HG03565 (cell line): ENCODE data around the gene HDGFL2.
"Not testable (repeated sequence)": the region's sequence is repeated elsewhere in the genome, so short reads cannot be mapped to it uniquely, and the experiment has no call there.

Source experiments
- ATAC-seq: cut with Tn5 transposase; IDR thresholded peaks from one replicate; pipeline ENCODE4 v1.9.1; 2021; ENCODE audit warnings: mild to moderate bottlenecking, moderate library complexity; ENCODE audit not compliant: unreplicated experiment

HDGFL2 gene

DNA sequence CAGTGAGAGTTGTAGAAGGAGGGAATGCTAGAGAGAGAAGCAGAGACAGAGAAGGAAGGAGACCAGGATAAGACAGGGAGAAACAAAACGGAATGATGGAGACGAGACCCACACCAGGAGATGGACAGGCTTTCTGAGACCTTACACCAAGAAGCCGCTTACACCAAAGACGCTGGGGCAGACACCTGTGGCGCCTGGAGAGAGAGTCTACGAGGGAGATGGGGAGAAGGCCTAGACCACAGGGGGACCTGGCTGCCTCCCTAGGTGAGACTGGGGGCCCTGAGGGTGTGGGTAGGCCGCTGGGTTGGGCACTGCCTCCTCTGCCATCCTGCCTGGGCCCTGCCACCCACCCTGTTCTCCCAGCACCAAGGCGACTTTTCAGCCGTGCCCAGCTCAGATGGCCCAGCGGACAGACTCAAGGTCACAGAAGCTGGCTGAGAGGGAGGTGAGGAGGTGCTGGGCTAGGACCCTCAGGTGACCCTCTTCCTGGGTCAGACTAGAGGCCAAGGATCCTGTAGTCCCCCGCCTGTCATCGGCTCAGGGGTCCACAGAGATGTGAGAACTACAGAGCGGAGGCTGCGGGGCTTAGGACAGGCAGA lies 57.9 kb downstream of the HDGFL2 start:
- ATAC-seq, result no peak

DNA sequence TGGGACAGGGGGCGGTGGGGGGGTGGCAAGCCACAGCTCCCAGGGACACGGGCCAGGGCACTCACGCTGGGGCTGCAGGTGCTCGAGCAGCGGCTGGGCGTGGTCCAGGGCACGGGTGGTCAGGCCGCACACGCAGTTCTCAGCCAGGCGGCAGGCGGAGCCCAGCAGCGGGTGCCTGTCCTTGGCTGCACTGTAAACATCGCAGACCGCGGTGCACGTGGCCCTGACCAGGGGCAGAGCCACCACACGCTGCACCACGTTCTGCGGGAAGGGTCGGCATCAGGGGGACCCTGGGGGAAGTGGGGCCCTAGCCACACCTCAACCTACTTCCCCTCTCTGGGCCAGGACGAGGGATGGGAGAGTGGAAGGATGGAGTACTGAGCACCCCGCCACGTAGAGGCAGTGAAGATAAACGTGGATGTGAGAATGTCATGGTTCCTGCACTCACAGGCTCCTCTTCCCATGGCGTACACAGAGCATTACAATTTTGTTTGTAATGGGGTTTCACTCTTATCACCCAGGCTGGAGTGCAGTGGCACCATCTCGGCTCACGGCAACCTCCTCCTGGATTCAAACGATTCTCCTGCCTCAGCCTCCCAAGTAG lies 59.6 kb downstream of the HDGFL2 start:
- no peak for ATAC-seq

DNA sequence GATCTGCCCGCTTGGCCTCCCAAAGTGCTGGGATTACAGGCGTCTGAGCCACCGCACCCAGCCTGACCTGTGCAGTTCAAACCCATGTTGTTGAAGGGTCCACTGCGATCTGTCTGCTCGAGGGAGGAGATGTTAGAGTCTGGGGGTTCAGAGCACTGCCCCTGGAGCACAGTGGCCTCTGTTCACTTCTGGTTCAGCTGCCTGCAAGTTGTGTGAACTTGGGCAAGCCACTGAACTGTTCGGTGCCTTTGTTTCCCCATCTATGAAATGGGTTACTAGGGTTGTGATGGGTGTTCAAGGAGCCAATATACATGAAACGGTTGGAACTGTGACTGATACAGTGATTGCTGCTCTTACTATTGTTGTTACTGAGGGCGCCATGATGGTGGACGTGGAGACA lies 61.2 kb downstream of the HDGFL2 start:
- no peak for ATAC-seq

DNA sequence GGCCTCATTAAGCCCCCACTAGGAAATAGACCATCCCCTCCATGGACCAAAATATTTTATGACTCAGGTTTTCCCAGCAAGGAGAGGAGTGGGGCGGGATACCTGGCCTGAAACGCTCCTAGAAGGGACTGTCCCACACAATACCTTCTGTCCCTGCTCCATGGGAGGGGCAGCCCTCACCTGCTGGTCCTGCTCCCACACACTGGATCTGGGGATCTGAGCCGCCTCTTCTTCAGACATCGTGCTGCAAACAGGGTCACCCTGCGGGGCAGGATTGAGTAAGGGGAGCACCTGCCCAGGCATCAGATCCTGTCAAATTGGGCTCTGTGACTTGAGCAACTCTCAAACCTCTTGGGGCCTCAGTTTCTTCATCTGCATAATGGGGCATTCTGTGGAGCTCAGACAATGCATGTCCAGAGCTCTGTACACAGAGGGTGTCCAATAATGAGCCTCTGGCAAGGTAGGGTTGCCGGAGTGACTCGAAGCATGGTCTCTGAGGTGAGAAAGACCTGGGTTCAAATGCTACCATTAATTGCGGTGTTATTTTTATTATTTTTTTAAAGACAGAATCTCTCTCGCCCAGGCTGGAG lies 61.8 kb downstream of the HDGFL2 start:
- ATAC-seq, result no peak

DNA sequence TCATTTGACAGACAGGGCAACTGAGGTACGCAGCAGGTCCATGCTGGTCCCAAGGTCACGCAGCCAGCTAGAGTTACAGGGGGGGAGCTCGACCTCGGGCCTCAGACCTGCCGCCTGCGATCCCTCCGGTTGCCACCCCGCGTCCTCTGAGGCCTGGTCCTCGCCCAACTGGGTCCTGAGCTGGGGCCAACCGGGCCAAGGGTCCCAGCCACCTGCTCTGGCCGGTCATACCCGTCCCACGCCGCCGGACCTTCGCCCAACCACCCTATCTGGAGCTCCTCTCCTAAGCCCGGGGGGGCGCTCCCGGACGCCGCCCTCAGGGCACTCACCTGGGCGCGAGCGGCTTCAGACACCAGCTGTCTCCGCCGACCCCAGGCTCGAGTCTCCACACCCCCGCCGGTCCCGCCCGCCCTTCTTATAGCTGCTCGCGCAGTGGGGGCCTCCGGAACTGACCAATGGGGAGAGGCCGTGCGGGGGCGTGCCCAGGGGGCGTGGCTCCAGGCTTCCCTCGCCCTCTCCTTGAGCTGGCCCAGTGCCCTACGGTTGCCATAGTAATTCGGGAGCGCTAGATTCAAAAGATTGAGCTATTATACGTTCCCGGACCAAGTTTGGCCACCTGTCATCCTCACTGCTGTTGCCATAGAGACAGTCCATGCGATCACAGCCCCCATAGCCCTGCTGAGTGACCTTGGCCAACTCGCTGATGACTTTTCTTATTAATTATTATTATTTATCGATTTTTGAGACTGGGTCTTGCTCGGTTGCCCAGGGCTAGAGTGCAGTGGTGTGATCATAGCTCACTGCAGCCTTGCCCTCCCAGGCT lies 63.0 kb downstream of the HDGFL2 start, which contains the start of gene PLIN5:
Gene PLIN5, minus strand, starts transcription at position 389 of the 823 bp plus-strand sequence. CDS start 1,150 bp downstream, outside the sequence.
- no peak for ATAC-seq

DNA sequence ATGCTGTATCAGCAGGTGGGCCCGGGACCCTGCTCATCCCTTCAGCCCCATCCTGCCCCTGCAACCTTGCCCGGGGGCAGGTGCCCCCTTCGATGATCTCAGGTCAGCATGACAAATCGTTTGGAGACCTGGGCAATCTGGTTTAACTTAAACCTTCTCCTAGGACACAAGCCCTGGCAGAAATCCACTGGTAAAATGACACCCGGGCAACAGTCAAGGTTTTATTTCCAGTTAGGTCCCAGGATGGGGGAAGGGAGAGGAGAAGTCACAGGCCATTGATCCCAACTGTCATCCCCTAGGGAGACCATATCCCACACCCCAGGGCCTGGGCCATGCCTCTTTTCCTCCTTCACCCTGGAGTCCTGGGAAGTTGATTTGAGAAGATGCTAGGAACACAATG lies 64.7 kb downstream of the HDGFL2 start:
- no peak for ATAC-seq

DNA sequence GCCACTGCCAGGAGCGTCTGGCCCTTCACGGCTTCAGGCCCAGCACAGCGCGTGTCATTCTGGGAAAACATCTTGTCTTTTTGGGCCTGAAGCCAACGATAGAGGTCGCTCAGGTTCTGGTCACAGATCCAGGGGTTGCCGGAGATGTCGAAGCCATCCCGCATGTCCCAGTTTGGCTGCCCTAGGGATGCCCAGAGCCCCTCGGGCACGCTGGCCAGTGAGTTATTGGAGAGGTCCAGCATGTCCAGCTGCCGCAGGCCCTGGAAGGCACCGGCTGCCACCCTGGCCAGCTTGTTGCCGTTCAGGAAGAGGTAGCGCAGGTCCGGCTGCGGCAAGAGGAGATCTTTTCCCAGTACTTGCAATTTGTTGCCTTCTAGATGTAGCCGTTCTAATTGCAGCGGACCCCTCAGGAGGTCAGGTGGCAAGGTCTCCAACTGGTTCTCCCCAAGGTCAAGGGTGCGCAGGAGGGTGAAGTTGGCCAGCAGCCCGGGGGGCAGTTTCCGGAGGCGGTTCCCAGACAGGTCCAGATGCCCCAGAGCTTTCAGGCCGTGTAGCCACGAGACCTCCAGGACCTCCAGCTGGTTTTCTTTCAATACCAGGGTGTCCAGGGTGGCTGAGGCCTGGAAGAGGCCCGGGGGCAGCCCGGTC lies 66.0 kb downstream of the HDGFL2 start:
- ATAC-seq, result no peak

DNA sequence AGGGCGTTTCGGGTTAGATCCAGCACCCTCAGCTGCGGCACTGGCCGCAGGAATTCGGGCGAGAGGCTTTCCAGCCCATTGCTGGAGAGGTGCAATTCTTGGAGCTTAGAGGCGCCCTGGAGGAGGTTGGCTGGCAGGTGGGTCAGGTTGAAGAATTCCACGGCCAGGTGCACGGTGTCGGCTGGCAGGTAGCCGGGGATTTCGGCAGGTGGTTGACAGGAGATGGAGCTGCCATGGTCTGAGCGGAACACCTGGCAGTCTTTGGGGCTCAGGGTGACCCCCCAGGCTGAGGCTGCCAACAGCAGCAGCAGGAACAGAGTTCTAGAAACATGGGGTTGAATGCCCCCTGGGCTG lies 66.5 kb downstream of the HDGFL2 start:
- no peak for ATAC-seq

DNA sequence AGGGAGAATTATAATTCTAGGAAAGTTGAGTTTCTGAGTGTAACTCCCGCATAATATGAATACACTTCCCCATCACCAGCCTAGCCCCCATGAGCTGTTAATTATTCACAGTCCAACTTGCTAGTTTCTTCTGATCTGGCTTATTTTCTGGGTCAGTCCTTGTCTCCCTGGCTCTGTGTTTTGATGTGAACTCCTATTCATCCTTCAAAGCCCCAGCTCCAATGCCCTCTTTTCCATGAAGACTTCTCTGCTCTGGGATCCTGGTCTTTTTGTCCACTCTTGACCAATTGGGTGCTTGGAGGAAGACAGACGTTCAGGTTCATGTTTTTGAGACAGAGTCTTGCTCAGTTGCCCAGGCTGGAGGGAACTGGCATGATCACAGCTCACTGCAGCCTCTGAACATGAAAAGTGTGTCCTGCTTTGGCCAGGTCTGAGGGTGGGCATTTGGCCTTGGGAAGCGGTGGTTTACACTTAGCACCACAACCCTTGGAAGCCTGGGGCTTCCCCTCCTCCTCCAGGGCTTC lies 67.1 kb downstream of the HDGFL2 start:
- no peak for ATAC-seq

DNA sequence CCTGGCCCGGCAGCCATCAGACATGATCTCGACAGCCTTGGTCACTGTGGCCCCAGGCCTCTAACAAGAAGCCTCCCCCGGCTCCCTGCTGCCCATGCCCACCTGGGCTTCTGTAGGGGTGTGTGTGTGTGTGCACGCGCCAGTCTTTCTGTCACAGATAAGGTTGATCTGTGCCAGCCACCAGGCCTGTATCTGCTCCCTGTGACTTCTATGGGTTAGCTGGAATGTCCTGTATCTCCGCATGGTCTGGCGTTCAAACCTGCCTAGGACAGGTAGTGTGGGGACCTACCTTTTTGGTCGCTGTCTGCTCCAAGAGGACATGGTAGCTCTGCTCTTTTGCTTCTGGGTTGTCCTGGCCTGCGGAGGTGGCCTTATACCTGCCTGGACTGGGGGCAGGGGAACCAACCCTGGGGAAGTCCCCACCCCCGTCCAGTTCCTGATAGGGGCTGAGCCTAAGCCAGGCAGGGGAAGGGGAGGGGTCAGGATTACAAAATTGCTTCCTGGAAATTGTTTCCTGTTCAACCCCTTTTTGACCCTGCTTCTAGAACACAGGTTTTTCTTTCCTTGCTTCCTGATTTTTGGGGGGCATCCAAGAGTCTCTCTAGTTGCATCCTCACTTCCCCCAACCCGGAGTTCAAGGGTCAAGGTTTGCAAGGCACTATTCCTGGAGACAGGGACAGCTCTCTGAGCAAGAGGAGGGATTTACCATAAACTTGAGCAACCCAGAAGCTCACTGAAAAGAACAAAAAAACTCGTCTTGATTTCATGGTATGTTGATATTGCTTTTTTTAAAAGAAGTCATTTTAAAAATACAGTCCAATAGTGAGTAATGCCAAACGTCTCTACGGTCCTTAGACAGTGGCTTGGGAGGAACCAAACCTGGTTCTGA lies 67.8 kb downstream of the HDGFL2 start, which contains the start of gene LRG1:
Gene LRG1, minus strand, starts transcription at position 344 of the 889 bp plus-strand sequence. Its CDS starts 23 bp downstream, at position 321.
- ATAC-seq, result no peak

DNA sequence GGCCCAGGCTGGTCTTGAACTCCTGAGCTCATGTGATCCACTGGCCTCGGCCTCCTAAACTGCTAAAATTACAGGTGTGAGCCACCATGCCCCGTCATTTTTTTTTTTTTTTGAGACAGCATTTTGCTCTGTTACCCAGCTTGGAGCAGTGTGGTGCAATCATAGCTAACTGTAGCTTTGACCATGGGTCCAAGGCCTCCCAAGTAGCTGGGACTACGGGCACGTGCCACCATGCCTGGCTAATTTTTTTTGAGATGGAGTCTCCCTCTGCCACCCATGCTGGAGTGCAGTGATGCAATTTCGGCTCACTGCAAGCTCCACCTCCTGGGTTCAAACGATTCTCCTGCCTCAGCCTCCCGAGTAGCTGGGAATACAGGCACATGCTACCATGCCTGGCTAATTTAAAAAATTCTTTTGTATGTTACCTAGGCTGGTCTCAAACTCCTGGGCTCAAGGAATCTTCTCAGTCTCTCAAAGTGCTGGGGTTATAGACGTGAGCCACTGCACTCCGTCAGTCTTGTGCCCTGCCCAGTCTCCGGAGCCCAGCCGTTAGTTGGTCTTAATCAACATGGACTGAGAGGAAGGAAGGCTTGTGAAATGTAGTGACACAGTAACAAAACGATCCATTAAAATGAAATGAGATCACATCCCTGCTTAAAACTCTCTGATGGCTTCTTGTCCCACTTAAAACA lies 69.2 kb downstream of the HDGFL2 start:
- ATAC-seq, result no peak

DNA sequence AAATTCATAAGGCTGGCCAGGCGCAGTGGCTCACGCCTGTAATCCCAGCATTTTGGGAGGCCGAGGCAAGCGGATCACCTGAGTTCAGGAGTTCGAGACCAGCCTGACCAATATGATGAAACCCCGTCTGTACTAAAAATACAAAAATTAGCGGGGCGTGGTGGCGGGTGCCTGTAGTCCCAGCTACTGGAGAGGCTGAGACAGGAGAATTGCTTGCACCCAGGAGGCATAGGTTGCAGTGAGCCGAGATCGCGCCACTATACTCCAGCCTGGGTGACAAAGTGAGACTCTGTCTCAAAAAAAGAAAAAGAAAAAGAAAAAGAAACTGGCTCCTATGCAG lies 69.7 kb downstream of the HDGFL2 start:
- ATAC-seq, result not testable (repeated sequence)

DNA sequence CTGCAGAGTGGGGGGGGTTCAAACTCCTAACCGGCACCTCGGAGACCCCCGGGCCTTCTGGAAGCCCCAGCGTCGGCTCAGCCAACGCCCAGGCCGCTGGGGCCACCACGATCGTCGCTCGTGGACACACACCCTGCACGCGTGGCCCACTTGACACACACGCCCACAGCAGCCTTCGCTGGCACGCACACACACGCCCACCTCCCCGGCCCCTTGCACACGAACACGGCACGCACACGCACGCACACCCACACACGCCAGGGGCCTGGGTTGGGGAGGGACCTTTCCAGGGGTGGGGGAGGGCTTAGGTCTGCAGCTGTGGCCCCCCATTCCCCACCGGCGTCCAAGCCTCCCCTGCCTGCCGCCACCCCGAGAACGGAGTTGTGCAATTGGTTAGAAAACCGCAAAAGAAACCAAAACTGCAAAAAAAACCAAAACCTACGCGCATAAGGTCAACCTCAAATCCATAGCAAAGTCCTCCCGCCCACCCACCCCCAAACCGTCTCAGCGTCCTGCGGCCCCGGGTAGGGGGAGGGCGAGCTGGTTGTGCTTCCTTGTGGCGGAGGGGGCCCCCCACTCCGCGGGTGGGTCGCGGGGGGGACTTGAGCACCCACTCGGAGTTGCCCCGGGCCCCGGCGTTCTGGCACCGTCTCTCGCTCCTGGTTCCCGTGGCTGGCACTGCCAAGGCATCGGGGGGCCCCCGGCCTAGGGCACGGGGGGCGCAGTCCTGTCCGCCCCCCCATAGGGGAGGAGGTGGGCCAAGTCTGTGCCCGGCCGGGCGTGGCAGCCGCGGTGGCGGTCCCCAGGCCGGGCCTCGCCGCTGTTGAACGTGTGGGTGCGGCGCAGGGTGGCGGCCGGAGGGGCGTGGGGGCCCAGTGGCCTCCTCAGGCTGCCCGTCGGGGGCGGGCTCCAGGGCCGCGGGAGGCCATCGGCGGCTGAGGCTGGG lies 71.1 kb downstream of the HDGFL2 start:
- ATAC-seq, result no peak

DNA sequence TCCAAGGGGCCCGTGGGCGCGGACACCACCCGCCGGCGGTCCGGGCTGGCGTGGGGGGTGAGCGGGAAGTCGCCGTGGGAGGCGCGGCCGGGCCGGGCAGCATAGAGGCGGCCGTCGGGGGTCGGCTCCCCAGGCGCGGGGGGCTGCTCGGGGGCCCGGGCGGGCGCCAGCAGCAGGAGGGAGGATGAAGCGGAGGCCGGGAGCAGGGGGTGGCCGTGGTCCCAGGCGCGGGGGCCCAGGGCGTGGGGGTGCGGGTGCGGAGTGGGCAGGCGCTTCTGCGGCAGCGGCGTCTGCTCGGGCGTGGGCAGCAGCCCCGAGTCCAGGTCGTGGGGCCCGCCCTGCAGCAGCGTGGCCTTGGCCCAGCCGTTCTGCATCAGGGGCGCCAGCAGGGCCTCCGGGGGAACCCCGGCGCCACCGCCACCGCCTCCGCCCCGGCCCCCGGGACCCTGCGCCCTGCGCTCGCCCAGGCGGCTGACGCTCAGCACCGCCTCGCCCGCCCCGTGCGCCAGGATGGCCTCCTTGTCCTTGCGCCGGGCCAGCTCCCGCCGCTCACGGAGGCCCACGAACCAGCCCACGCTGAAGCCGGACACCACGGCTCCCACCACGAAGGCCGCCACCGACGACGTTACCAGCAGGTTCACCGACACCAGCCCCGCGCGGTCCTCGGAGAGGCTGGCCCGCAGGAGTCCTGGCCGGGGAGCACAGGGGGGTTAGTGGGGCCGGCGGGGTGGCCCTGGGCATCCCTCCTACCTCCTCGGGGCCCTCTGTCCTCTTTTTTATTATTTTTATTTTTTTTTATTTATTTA lies 71.9 kb downstream of the HDGFL2 start:
- no peak for ATAC-seq

DNA sequence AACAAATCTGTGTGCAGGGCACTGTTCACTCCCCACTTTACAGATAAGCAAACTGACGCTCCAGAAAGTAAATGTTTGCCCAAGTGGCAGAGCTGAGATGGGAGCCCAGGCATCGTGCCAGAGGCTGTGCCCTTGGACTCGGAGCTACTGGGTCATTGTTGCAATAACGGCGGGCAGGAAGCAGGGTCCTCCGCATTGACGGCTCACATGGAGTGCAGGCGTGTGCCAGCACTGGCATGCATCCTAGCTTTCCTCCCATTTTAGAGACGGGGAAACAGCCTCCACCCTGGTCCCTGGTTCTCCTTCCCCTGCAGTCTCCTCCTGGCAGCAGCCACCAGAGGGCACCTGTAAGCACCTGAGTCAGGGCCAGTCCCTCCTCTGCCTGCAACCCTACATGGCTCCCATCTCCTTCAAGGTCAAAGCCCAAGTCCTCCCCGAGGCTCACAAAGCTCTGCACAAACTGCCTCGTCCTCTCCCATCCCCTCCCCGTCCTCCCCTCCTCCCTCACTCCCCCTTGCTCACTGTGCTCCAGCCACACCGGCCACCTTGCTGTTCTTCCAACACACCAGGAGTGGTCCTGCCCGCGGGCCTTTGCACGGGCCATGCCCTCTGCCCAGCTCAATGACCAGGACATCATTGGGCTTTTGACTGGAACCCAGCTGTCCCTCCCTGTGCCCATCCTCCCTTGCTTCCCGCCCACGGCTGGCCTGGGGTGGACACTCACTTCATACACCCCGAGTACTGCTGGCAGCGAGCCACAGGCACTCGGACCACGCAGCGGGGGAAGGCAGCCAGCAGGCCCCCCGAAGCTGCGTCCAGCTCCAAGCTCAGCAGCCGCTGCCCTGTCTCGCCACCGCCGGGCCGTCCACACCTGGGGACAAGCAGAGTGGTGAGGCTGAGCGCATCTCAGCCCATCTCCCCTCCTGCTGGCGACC lies 75.5 kb downstream of the HDGFL2 start:
- ATAC-seq, result no peak

DNA sequence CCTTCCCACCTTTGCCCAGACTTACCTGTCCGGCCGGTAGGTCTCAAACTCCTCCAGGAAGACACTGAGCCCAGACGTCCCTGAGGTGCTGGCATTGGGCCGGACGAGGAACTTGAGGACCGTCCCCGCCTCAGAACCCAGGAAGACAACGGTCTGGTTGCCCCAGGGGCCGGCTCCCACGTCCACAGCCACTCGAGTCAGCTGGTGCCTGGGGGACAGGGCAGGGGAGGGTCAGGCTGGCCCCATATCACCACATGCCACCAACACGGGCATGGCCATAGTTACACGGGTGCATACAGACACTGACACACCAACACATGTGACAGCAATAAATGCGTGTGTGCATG lies 76.1 kb downstream of the HDGFL2 start:
- no peak for ATAC-seq

DNA sequence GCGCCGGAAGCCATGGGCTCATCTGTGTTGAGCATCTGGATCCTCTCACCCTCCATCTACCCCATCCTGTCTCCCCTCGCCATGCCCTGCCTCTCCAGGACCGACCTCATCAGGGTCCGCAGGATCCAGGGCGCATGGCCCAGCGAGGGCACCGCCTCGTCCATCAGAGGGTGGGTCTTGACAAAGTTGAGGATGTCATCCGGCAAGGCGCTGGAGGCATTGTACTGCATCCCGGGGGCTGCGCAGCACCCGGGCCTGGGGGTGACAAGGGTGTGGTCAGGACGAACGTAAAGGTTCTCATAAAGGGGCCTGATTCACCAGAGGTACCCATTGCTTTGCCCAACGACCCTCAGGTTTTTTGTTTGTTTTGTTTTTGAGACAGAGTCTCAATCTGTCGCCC lies 77.9 kb downstream of the HDGFL2 start:
- no peak for ATAC-seq
